Posterior vena cava (tissue), 2 donors: Measurements from ENCODE around the gene FGF14. TPM values are rescaled to one million over a fixed set of nuclear protein-coding genes. Genes with fewer than 3 reads are reported as not detected.

Experiments used
- DNase-seq: peaks from one replicate; pipeline ENCODE4 v3.0.0-alpha.2; 2020; ENCODE audit warnings: low spot score
- intact Hi-C, 2 donors: fragments of 100-400 bp; cut with DNase I; formaldehyde crosslinking; loops; one replicate each; pipeline versions ENCODE4 v1.14.1 to v1.14.2; 2022 to 2023
- total RNA-seq, 2 donors: library from RNA; stranded (reverse); fragmentation: NEBNext Ultra II Directional; extraction: Animal tissue kit (Norgen Biotek cat#: 25700); gene quantifications; one replicate each; pipeline ENCODE4 v1.2.1, GENCODE V29; 2021
- donor health status: DM: yes; HTN: yes; CAD: no.
- donor health status: DM: yes; HTN: yes; CAD: no.

The FGF14 gene
- total RNA-seq, 2 donors from 2014 or later: 4.6 to 6.6 TPM

DNA sequence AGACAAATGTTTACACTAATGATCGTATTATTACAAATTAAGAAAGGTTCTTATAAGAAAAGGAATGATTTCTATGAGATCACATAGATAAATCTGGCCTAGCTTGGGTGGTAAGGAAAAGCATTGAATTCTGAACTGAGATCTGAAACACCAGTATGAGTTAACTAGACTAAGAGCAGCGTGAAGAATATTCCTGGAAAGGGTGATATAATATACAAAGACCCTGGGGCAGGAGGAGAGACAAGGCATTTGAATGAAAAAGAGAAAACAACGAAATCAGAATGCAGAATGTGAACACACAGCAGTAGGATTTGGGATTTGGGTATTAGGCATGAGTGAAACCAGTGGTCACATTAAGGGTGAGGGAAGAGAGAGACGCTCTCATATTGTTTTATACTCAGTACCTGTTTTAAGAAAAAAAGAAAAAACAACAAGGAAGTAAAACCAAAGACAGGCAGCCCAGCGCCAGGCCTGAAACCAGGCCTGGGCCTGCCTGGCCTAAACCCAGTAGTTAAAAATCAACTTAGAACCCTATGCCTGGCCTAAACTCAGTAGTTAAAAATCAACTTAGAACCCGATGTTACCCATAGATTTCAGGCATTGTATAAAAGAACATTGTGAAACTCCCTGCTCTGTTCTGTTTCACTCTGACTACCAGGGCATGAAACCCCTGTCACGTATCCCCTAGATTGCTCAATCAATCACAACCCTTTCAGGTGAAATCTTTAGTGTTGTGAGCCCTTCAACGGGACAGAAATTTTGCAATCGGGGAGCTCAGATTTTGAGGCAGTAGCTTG is 662.3 kb downstream of the FGF14 start:
- DNase-seq: no peak
- intact Hi-C loops: no loop called here

DNA sequence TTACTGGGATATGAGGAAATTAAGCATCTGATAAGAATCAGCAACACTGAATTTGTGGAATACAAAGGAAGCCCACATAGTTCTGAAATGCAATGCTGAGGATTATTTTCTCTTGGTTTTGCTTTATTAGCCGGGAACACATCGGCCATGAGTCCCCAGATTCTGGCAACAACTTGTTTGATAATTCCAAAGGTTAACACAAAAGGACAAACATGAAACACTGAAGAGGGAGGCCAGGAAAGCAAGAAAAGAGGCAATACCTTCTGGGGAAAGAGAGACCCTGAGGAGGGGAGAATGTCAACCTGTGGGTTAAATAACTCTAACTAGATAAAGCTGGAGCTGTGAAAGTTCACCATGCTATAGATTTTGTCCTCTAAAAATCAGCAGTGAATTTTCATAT is 663.5 kb downstream of the FGF14 start:
- intact Hi-C loops: no loop called here
- DNase-seq: no peak

DNA sequence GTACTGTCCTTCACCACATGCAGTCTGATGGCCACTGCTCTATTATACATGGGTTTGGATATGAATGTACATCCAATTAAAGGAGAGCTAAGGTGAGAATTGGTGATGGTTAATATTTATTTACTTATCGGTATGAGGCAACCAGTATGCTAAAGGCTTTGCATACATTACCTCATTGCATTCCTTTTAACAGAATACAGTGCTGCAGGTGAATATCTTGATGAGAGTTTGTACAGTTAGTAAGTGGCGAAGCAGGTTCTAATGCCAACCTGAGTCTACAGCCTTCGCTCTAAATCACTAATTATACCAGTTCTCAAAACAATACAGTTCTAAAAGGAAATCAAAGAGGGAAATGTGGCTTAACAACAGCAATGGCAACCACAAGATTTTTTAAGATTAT is 665.3 kb downstream of the FGF14 start:
- intact Hi-C loops: no loop called here
- no peak for DNase-seq

DNA sequence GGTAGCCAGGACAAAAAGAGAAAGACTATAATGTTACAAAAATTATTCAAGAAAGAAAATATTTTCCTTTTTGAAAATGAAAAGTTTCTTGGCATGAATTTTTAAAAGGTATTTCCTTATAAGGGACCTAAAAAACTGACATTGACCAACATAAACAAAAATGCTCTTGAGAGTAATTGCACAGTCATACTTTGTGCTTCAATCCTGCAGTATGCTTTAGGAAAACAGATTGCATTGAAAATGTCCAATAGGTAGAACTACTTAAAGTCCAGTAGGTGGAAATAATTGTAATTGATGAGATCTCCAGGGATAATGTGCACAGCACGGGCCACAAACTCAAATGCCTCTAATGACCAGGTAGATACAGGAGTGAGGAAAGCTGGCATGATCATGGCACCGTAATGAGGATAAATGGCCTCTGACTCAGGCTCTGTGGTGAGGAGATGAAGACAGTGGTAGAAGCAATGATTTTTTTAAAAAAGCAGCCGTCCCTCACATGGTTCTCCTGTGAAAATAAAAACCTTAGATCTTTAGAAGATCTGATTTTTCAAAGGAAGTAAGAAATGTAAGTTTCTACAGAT is 671.3 kb downstream of the FGF14 start:
- intact Hi-C loops: no loop called here
- no peak for DNase-seq

DNA sequence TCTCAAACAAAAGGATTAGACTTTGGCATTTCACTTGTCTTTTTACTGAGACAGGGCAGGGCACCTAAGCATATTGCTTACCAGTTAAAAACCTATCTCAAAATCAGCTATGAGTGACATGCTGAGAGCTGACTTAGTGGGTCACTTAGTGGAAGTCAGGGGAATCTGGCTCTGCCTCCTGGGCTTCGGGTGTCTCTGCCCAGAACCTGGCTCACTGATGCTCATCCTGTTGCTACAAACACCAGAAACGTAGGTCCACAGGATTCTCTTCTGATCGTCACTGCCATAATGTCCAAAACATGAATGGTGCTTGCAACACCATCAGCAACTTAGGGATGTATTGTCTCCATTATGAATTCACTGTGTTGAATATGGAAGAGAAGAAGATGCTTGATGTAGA is 673.2 kb downstream of the FGF14 start:
- intact Hi-C loops: no loop called here
- DNase-seq: no peak

DNA sequence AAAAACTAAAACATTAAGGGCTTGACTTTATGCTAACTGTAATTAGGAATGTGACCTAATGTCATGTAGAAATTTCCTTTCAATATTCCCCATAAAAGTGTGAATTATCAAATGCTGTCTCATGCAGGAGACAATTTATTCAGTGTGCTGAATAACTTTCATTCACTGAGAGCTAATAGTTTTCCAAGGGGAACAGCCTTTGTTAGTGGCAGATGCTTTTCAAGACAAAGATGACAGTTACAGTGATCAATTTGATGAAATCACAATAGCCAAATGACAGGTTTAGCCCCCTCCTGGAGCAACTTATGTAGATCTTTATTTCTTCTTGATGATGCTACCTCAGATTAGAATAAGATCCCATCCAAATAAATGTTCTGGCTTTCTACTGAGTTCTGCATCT is 673.8 kb downstream of the FGF14 start:
- intact Hi-C loops: no loop called here

DNA sequence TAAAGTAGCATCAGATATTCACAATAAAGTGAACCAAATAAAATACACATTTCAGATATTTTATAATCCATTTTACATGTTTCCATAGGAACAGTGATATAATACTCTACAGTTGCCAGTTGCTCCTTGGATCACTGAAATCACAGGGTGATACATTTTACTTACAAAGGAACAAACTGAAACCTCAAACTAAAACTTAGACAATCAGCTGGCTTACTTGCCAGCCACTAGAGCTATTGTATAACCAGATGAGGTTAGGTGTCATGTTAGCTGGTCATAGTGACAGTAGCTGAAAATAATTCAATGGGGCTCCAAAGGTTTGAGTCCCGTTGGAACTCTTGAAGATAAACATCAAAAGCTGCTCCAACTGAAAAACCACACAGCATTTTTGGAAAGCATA is 674.7 kb downstream of the FGF14 start:
- intact Hi-C loops: no loop called here
- DNase-seq: no peak

More for the DNA sequence above, 673.8 kb downstream of the FGF14 start:
- DNase-seq: no peak

DNA sequence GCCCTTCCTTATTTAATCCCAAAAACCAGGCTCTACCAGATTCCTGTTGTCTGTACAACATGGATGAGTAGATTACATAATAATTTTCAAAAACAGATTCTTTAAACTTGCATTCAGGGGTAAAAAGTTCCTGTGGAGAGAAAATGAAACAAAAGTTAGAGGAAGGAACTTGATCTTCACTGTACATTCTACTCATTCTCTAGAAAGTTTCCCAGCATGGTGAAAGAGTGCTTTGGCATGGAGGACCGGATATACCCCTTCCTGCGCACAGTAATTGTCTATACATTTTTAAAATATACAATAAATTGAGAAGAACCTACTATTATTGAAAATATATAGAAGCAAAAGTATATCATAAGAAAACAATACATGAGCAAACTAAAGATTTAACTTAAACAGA is 675.2 kb downstream of the FGF14 start:
- DNase-seq: no peak
- intact Hi-C loops: no loop called here

DNA sequence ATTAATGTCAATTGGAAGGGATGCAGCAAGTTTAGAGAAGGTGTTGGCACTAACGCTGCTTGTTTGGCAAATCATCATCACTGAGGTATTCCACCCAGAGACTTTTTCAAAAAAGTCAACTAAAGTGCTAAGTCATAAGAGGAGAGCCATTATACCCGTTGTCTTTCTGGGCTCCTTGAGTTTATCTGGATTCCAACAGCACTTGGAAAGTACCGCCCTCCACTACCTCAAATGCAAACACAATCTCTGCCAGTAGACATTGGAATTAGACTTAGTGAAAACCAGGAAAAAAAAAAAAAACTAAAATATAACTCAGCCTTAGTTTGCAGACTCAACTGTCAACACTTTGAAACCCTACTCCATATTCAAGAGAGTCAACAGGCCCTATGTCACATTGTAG is 683.4 kb downstream of the FGF14 start:
- no peak for DNase-seq
- intact Hi-C loops: no loop called here

DNA sequence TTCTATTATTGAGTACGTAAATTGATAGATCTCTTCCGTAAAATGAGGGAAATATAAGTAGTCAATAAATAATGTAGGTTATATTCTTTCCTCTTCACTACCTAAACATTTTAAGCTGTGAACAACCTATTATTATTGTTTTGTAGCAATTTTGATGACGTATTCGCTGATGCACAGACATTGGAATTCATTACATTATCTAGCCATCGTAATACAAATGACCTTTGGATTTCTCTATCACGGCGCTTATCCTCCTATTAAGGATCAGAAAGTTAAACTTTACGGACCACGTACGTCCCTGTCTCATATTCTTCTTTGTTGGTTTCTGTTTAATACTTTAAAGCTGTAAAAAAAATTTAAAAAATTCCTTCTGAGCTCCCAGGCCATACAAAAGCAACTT is 684.5 kb downstream of the FGF14 start:
- intact Hi-C loops: no loop called here
- DNase-seq: no peak

DNA sequence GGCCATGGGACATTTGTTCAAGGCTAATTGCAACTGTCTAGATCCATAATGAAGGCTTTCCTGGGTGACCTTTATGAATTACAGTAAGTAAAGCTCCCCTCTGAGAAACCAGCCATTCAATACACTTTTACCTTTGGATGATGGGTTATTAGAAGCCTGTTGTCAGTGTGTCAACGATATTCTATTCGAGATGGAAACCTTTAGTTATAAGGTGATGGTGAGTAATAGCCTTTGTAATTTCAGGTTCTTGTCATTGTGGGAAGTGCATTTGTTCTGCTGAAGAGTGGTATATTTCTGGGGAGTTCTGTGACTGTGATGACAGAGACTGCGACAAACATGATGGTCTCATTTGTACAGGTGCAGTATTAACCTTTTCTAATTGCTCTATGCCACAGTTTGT is 687.7 kb downstream of the FGF14 start:
- intact Hi-C loops: no loop called here
- no peak for DNase-seq

DNA sequence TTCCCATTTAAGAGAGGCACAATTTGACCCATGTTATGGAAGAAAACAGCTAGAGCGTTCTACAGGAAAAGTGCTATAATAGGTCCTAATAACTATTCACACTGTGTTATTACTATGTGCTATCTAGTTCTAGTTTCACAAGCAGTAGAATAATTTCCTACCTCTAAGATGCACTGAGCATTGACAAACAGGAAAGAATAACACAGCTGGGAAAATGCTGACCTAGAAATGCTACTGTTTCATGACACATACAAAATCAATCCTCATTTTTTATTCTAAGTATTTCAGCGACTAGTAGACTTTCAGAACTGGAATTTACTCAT is 689.9 kb downstream of the FGF14 start:
- no peak for DNase-seq
- intact Hi-C loops: no loop called here

DNA sequence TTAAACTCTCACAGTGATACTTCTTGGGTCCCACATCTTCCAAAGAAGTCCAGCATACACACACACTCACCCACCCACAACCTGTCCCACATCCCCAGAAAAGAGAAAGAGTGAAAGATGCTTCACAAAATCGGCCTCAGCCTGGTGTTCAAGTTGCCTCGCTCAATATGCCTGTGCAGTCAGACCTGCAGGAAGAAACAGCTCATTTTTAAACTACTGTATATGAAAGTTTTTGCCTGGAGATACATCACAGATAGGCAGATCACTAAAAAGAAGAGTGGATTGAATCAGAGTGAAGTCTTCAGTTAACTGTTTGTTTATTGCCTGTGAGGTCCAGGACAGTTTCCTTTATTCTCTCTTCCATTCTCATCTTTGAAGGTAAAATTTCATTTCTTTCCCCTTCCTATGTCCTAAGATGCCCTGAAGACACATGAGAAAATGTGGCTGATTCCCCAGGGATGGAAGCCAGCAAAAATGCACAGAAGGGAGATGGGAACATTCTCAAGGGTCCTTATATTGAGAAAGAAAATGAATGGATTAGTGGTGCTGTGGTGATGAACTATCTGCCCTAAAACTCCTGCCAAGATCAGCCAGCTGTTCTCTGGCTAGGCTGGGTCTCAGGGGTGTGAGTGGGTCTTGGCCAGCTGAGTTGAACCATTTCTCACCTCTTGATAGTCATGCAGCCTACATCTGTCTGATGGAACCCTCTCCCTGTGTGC is 690.4 kb downstream of the FGF14 start:
- intact Hi-C loops: no loop called here
- no peak for DNase-seq

DNA sequence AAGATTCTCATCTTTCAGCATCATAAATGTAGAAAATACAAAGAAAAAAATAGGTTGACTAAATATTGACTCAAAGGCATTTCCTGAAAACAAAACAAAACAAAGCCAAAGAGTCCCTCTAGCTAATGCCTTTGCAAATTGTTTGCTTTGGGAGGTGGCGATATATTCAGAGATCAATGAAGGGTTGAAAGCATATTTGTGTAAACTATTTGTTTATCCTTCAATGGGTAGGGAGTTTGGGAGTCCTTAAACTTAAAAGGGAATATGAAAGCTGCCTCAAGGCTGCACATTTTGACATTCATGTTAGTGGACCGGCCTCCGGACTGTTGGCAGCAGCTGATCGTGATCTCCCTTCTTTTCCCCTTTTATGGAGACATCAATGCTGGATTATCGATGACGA is 691.9 kb downstream of the FGF14 start:
- intact Hi-C loops: loop anchor here in 1 of 2 donors (1.0 kb wide), 1 partner anchor 10 kb away; no protein-coding TSS in a partner anchor

DNA sequence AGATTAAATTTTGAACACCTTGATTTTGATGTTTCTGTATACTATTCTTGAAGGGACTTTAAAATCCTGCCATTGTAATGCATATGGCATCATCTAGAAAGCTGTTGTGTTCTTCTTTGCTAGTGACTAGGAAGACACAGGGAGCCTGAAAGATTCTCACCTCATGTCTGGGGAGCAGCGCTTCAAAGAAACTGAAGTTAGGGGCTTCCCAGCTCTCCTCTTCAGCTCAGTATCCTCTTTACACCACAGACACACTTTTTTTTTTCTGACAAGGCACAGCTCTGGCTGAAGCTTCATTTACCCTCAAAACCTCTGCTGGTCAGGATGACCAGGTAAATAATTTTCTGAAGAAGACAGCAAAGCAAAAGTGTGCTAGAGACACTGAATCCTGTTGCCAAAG is 693.7 kb downstream of the FGF14 start:
- no peak for DNase-seq
- intact Hi-C loops: no loop called here

More for the DNA sequence above, 691.9 kb downstream of the FGF14 start:
- DNase-seq: no peak

DNA sequence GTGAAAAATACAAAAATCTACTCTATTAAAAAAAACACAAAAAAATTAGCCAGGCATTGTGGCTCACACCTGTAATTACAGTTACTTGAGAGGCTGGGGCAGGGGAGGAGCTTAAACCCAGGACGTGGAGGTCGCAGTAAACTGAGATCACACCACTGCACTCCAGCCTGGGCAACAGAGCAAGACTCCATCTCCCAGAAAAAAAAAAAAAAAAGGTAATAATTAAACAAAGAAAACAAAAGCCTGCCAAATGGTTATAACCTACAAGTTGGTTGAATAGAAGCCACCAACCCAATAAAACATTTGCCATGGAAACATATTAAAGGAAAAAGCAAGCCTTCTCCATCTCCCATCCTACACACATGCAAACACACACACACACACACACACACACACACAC is 694.2 kb downstream of the FGF14 start:
- no peak for DNase-seq
- intact Hi-C loops: no loop called here

DNA sequence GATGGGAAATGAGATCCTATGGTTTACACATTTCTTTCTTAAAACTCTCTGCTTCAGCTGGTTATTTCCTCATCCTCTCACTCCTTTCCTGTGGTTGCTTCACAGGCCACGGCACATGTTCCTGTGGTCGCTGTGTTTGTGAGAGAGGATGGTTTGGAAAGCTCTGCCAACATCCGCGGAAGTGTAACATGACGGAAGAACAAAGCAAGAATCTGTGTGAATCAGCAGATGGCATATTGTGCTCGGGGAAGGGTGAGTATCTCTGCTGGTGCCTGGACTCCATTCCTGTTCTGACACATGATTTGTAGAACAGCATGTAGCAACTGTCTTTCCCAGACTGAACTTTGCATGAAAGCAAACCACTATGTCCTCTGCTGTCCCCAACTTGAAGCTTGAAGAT is 695.2 kb downstream of the FGF14 start:
- no peak for DNase-seq
- intact Hi-C loops: no loop called here

DNA sequence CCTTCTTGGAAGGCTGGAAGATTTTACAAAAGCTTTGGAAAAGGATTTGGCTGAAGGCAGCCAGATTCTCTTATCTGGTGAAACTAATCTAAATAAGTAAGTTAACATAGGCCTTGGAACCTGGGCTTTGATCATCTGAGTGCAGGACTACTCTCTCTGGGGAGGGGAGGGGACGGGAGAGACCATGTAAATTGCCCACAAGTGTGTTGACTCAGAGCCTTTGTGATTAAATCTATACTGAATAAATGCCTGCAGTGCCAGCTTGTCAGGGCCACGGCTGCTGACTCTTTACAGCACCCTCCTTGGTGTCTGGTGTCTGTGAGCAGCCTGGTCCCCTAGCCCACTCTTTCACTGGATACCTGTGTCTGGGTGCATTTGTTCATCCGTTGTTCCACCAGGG is 698.0 kb downstream of the FGF14 start:
- intact Hi-C loops: loop anchor here in 1 of 2 donors (5.0 kb wide), 1 partner anchor 182 kb away; no protein-coding TSS in a partner anchor
- DNase-seq: no peak

DNA sequence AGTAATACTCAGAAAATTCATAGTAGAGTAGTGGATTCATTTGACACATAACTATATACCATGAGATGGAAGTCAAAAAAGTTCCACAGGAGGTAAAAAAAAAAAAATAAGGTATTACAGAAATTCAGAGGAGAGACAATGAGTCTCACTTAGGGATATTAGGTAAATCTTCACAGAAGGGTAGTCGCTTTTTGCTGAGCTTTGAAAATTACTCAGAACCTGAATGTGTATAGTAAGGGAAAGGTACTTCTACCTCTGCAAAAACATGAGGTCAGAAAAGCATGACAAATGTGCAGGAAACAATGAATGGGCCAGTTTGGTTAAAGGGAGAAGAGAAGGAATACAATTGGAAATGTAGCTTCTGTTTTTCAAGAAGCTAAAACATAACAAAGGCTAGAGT is 698.8 kb downstream of the FGF14 start:
- intact Hi-C loops: loop anchor here in 1 of 2 donors (5.0 kb wide), 1 partner anchor 181 kb away; no protein-coding TSS in a partner anchor

DNA sequence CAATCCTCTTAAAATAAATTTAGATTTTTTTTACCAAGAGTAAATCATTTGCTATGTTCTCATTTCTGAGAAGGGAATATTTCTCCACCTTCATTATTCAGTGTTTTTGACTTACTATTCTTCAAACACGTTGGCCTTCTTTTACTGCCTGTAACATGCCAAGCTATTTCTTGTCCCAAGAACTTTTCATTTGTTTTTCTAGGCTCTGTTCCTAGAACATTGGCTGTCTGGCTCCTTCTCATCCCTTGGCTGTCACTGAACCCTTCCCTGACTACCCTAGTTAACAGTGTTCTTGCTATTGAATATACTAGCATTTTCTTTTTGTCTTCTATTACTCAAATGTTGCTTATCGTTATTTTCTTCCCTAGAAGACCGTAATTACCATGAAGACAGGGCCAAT is 701.2 kb downstream of the FGF14 start:
- no peak for DNase-seq
- intact Hi-C loops: loop anchor here in 1 of 2 donors (1.0 to 5.0 kb wide), 2 partner anchors 9 to 178 kb away; no protein-coding TSS in a partner anchor

More for the DNA sequence above, 698.8 kb downstream of the FGF14 start:
- DNase-seq: no peak
